ENCODE data around the gene NEGR1.

The NEGR1 gene

GRCh38 chr1:71634159-71634558, 648.2 kb downstream of the NEGR1 start:
- TF ChIP-seq CTCF (IDR thresholded peaks at IDR 0.05; ENCODE audit: borderline replicate concordance, insufficient read depth, low read depth, low read length), result no peak
- no peak overlapping the region for H3K4me3 ChIP-seq (ENCODE audit: low read depth, low read length)

- no peak for TF ChIP-seq CTCF (IDR thresholded peaks at IDR 0.05; ENCODE audit: borderline replicate concordance, insufficient read depth, low read depth, low read length)
- no peak overlapping the region for H3K4me3 ChIP-seq (ENCODE audit: low read depth, low read length)
These were observed 652.3 kb downstream of the NEGR1 start for GRCh38 chr1:71630073-71630472.

- no peak for TF ChIP-seq CTCF (IDR thresholded peaks at IDR 0.05; ENCODE audit: borderline replicate concordance, insufficient read depth, low read depth, low read length)
These were observed 657.3 kb downstream of the NEGR1 start for GRCh38 chr1:71625004-71625403.

GRCh38 chr1:71623888-71624287, 658.5 kb downstream of the NEGR1 start:
- TF ChIP-seq CTCF (IDR thresholded peaks at IDR 0.05; ENCODE audit: borderline replicate concordance, insufficient read depth, low read depth, low read length), result no peak
- H3K4me3 ChIP-seq (ENCODE audit: low read depth, low read length), result no peak overlapping the region

More at GRCh38 chr1:71625004-71625403, 657.3 kb downstream of the NEGR1 start:
- no peak overlapping the region for H3K4me3 ChIP-seq (ENCODE audit: low read depth, low read length)

- H3K4me3 ChIP-seq (ENCODE audit: low read depth, low read length), result no peak overlapping the region
- no peak for TF ChIP-seq CTCF (IDR thresholded peaks at IDR 0.05; ENCODE audit: borderline replicate concordance, insufficient read depth, low read depth, low read length)
These were observed 660.6 kb downstream of the NEGR1 start for GRCh38 chr1:71621785-71622184.

GRCh38 chr1:71618766-71619530, 663.4 kb downstream of the NEGR1 start:
- no peak overlapping the region for H3K4me3 ChIP-seq (ENCODE audit: low read depth, low read length)
- no peak for TF ChIP-seq CTCF (IDR thresholded peaks at IDR 0.05; ENCODE audit: borderline replicate concordance, insufficient read depth, low read depth, low read length)

- TF ChIP-seq CTCF (IDR thresholded peaks at IDR 0.05; ENCODE audit: borderline replicate concordance, insufficient read depth, low read depth, low read length), result no peak
These were observed 664.1 kb downstream of the NEGR1 start for GRCh38 chr1:71618191-71618590.

More at GRCh38 chr1:71618191-71618590, 664.1 kb downstream of the NEGR1 start:
- H3K4me3 ChIP-seq (ENCODE audit: low read depth, low read length), result no peak overlapping the region
